NCI-H1105 (cell line): Measurements from ENCODE around the gene MAMDC4.

ENCODE experiments used
- DNase-seq: peaks from one replicate; lab custom pipeline; 2025; lab: John Stamatoyannopoulos, UW

The MAMDC4 gene

GRCh38 chr9:136849960-136850865 is 1.9 kb upstream of the MAMDC4 start:
- no peak for DNase-seq

GRCh38 chr9:136850866-136851775 is 1.0 kb upstream of the MAMDC4 start:
- no peak for DNase-seq

GRCh38 chr9:136852664-136853595 is 784 bp downstream of the MAMDC4 start:
- DNase-seq: no peak

- DNase-seq: no peak
Observed at GRCh38 chr9:136853596-136854112, 1.5 kb downstream of the MAMDC4 start.

GRCh38 chr9:136854113-136854841 is 2.1 kb downstream of the MAMDC4 start:
- DNase-seq: no peak

- DNase-seq: no peak
Observed at GRCh38 chr9:136854842-136855460, 2.8 kb downstream of the MAMDC4 start.

GRCh38 chr9:136855461-136856078 is 3.4 kb downstream of the MAMDC4 start:
- no peak for DNase-seq

- DNase-seq: no peak
Observed at GRCh38 chr9:136856079-136856476, 3.9 kb downstream of the MAMDC4 start.

GRCh38 chr9:136856541-136857141 is 4.5 kb downstream of the MAMDC4 start:
- no peak for DNase-seq

GRCh38 chr9:136857166-136857565 is 5.0 kb downstream of the MAMDC4 start:
- DNase-seq: no peak

- DNase-seq: no peak
Observed at GRCh38 chr9:136857581-136858412, 5.7 kb downstream of the MAMDC4 start.

- DNase-seq: no peak
Observed at GRCh38 chr9:136858452-136858843, 6.3 kb downstream of the MAMDC4 start.

GRCh38 chr9:136858844-136859757 is 7.0 kb downstream of the MAMDC4 start:
- DNase-seq: no peak

- DNase-seq: no peak
Observed at GRCh38 chr9:136860529-136860928, 8.4 kb downstream of the MAMDC4 start.

GRCh38 chr9:136860933-136861873 is 9.1 kb downstream of the MAMDC4 start:
- no peak for DNase-seq

GRCh38 chr9:136861874-136862457 is 9.8 kb downstream of the MAMDC4 start:
- DNase-seq: no peak
